HG03060 (cell line): ENCODE data around the gene FKBP7.
"Not testable (repeated sequence)": the region's sequence is repeated elsewhere in the genome, so short reads cannot be mapped to it uniquely, and the experiment has no call there.

Source experiments
- ATAC-seq: cut with Tn5 transposase; IDR thresholded peaks from one replicate; pipeline ENCODE4 v1.9.1; 2021; ENCODE audit warnings: low read depth, moderate number of reproducible peaks; ENCODE audit not compliant: unreplicated experiment

Gene FKBP7

DNA sequence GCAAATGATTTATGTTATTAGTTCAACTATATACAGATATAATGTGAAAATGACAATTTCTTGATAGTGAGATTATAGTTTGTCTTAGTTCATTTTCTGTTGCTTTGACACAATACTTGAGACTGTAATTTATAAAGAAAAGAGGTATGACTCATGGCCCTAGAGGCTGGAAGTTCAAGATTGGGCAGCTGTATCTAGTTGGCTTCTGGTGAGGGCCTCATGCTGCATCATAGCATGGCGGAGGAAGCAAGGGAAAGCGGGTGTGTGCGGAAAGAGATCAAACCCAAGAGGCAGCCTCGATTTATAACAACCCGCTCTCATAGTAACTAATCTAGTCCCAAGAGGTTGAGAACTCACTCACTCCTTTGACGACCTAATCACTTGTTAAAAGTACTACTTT is 13.2 kb upstream of the FKBP7 start:
- ATAC-seq, result no peak

GRCh38 chr2:178485356-178485755 is 7.0 kb upstream of the FKBP7 start:
- ATAC-seq, result no peak

DNA sequence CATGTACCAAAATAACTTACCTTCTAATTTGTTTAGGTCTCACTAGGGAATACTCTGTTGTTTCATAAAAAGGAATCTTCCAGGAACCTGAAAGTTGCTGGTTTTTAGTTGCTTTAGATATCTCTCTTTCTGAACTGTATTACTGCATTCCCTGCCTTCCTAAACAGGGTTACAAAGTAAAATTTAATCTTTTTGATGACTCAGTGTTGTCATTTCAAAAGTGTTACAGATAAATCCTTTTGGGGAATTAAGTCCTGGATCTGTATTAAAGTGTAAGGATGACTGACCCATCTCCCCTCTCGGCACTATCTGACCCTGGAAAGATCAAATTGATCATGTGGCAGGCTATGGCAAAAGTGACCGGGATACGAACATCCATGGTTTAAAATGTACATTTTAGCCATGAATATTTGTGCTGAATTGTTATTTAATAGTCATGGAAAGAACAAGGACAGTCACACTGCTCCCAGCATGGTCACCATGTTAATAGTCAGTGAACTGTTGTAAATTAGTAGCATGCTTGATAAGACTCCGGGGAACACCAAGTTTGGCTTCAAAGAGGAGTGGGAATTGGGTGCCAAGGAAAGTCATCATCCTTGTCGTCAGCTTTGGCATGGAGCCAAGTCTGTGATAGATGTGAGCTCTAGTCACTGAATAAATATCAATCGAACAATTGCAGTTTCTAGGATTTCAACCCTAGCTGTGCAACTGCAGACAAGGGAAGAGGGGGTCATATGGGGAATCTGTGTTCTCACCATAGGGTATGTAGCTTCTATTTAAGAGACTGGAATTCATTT is 6.0 kb upstream of the FKBP7 start:
- ATAC-seq, result no peak

- ATAC-seq, result peak; percentile 33
Observed at GRCh38 chr2:178482437-178482836, 4.0 kb upstream of the FKBP7 start.

GRCh38 chr2:178480227-178481181 is 2.1 kb upstream of the FKBP7 start, which contains the start of gene PLEKHA3:
TSS of gene PLEKHA3 (plus strand) at chr2:178480457. CDS start at chr2:178480870, 413 bp downstream.
- ATAC-seq, result peak; percentile 20

DNA sequence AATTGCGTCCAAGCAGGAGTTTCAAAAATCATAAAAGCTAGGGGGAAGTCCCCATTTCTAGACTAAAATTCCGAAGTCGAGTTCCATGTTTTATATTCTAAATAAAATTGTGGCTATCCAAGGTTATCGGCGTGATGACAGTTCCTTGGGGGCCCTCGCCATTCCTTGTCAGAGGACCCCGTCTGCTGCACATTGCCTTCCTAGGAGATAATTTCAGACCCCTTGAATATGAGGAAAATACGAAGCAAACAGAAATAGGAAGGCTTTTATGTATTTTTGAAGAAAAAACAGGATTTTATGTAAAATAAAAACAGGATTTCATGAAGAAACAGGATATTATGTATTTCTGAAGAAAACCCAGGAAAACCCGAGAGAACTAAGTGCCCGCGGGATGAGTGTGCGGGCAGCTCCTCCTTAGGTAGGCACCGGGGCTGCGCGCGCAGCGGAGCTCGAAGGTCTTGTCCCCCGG is 1.4 kb upstream of the FKBP7 start:
- no peak for ATAC-seq

- no peak for ATAC-seq
Observed at GRCh38 chr2:178479275-178479616, 846 bp upstream of the FKBP7 start.

DNA sequence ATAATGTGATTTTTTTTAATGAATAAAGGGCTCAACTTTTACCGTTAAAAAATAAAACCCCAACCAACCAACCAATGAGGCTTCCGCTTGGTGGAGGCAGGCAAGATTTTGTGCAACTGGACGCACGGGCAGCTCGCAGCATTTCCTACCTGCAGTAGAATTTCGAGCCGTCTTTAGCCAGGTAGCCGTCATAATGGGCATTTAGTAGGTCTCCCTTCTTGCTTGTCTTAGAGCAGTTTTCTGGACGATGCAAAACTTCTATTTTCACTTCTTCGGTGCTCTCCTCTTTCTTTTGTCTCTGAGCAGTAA is 316 bp downstream of the FKBP7 start:
- ATAC-seq, result no peak

- ATAC-seq, result no peak
Observed at GRCh38 chr2:178477443-178478129, 814 bp downstream of the FKBP7 start.

GRCh38 chr2:178476477-178476876 is 1.9 kb downstream of the FKBP7 start:
- no peak for ATAC-seq

DNA sequence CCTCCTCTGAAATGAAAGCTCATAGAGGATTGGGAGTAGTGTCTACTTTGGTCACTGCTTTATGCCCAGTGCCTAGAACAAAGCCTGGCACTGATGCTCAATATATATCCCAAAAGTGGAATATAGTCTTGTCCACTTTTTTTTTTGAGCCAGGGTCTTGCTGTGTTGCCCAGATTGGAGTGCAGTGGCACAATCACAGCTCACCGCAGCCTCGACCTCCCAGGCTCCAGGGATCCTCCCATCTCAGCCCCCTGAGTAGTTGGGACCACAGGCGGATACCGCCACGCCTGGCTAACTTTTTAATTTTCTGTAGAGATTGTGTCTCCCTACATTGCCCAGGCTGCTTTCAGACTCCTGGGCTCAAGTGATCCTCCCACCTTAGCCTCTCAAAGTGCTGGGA is 3.8 kb downstream of the FKBP7 start:
- no peak for ATAC-seq

- no peak for ATAC-seq
Observed at GRCh38 chr2:178473931-178474330, 4.5 kb downstream of the FKBP7 start.

DNA sequence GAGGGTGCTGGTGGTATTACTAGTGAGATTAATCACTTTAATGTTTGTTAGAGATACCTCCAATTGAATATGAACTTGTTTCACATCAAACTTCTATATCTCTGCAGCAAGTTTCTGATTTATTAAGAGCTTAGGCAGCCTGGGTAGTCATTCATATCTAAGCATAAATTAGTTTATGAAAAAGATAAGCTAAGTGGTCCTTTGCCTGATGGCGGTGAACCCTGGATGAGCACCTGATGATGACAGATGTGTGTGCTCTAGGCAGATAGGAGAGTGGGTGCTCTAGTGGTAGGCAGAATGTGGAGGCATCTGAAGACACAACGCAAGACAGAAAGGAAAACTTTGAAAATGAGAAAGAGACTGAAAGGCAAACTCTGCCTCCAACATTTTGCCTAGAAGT is 5.0 kb downstream of the FKBP7 start:
- ATAC-seq, result no peak

DNA sequence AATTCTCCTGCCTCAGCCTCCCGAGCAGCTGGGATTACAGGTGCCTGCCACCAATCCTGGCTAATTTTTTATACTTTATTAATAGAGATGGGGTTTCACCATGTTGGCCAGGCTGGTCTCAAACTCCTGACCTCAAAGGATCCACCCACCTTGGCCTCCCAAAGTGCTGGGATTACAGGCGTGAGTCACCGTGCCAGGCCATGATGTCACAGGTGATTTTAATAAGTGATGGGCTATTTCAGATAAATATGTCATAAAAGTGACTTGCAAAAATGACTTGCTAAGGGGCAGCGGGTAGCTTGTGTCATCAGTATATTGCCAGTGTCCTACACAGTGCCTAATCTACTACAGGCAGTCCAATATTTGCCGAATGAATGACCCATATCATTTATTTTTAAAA is 7.1 kb downstream of the FKBP7 start:
- not testable (repeated sequence) for ATAC-seq

GRCh38 chr2:178469219-178469849 is 9.1 kb downstream of the FKBP7 start:
- no peak for ATAC-seq

DNA sequence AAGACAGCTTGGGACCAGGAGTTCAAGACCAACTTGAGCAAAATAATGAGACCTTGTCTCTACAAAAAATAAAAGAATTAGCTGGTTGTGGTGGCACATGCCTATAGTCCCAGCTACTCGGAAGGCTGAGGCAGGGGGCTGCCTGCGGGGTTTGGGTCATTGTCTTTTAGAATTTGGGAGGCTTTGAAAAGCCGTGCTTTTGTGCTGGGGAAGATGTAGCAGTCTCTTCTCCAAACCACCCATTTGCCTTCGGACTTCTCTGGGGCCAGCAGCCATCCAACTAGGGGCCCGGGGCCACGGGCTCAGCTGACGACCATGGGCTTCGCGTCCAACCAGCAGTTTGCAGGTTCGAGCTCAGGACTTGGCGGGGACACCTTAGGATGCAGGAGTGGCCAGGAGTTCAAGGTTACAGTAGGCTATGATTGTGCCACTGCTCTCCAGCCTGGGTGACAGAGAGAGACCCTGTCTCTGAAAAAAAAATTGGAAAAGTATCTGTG is 21.0 kb downstream of the FKBP7 start:
- ATAC-seq, result no peak

DNA sequence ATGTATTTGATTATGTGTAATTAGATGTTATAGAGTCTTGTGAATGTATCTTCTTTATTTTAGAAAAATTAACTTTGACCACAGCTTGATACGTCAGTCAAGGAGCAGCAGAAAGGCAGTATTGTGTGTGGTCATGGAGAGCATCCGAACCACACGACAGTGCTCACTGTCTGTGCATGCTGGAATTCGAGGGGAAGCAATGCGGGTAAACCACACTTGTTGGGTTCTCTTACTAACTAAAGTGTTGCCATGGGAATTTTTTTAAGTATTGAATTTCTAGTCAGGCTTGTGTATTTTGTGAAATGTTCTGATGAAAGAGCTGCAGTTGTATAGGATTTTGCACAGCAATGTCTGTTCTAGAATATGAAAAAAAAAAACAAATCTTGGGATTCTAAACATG is 22.5 kb downstream of the FKBP7 start:
- ATAC-seq, result no peak

GRCh38 chr2:178452870-178453269 is 25.5 kb downstream of the FKBP7 start:
- ATAC-seq, result no peak

- ATAC-seq, result no peak
Observed at GRCh38 chr2:178452334-178452733, 26.1 kb downstream of the FKBP7 start.

- ATAC-seq, result peak; percentile 76
Observed at GRCh38 chr2:178450774-178451525, 27.4 kb downstream of the FKBP7 start, which contains the start of the genes PJVK and PRKRA. TSS of gene PJVK (plus strand) at chr2:178451378. CDS start at chr2:178453410, 2,032 bp downstream. TSS of gene PRKRA (minus strand) at chr2:178451175. CDS start at chr2:178451030, 145 bp downstream.
